Caki2 (cell line): ENCODE measurements around the gene ANKRD9. TPM values are rescaled to one million over a fixed set of nuclear protein-coding genes. Genes with fewer than 3 reads are reported as not detected.
"Not testable (repeated sequence)": the region's sequence is repeated elsewhere in the genome, so short reads cannot be mapped to it uniquely, and the experiment has no call there.

Experiments used
- DNase-seq: peaks from one replicate; pipeline ENCODE4 v3.0.0-alpha.2; 2015; ENCODE audit warnings: low read depth
- in situ Hi-C: cut with HindIII; loops from 2 replicates; pipeline ENCODE4 v1.10.0; 2016; ENCODE audit warnings: low sequenced_read_pairs, low pct_unique_long_range_greater_than_20kb, mixed read lengths
- total RNA-seq: library from RNA; depleted of rRNA; stranded (reverse); fragments of >200 nt; shearing (Covaris generic); gene quantifications from 2 replicates; pipeline ENCODE4 v1.2.3, GENCODE V29; 2014; ENCODE audit warnings: low replicate concordance

ANKRD9 gene
- total RNA-seq, 1 experiment from 2014 or later = 27.5 TPM

GRCh38 chr14:102539544-102540314 is 30.2 kb upstream of the ANKRD9 start:
- DNase-seq = no peak
- in situ Hi-C loops = no loop called here

- in situ Hi-C loops = no loop called here
- DNase-seq = no peak
These were observed 29.3 kb upstream of the ANKRD9 start for GRCh38 chr14:102538602-102539543.

GRCh38 chr14:102537981-102538601 is 28.5 kb upstream of the ANKRD9 start:
- DNase-seq = no peak
- in situ Hi-C loops = no loop called here

- in situ Hi-C loops = no loop called here
- DNase-seq = no peak
These were observed 22.7 kb upstream of the ANKRD9 start for GRCh38 chr14:102532204-102532658.

GRCh38 chr14:102530828-102531478 is 21.4 kb upstream of the ANKRD9 start:
- DNase-seq = peak; percentile 85
- in situ Hi-C loops = no loop called here

GRCh38 chr14:102528431-102529170 is 19.0 kb upstream of the ANKRD9 start:
- in situ Hi-C loops = no loop called here
- DNase-seq = no peak

- in situ Hi-C loops = no loop called here
- DNase-seq = no peak
These were observed 16.4 kb upstream of the ANKRD9 start for GRCh38 chr14:102525929-102526497.

- in situ Hi-C loops = no loop called here
- DNase-seq = peak; percentile 53
These were observed 15.8 kb upstream of the ANKRD9 start for GRCh38 chr14:102525219-102525928.

GRCh38 chr14:102524451-102525218 is 15.1 kb upstream of the ANKRD9 start:
- in situ Hi-C loops = no loop called here
- DNase-seq = peak; percentile 96

GRCh38 chr14:102523569-102524450 is 14.2 kb upstream of the ANKRD9 start:
- in situ Hi-C loops = no loop called here

GRCh38 chr14:102523200-102523568 is 13.6 kb upstream of the ANKRD9 start:
- in situ Hi-C loops = no loop called here
- no peak for DNase-seq

More at GRCh38 chr14:102523569-102524450, 14.2 kb upstream of the ANKRD9 start:
- no peak for DNase-seq

- DNase-seq, in situ Hi-C loops: not testable (repeated sequence)
These were observed 10.1 kb upstream of the ANKRD9 start for GRCh38 chr14:102519709-102520108.

- in situ Hi-C loops = no loop called here
- no peak for DNase-seq
These were observed 8.6 kb upstream of the ANKRD9 start for GRCh38 chr14:102518063-102518648.

- no peak for DNase-seq
- in situ Hi-C loops = no loop called here
These were observed 8.0 kb upstream of the ANKRD9 start for GRCh38 chr14:102517392-102518062.
